Left kidney (tissue), 2 donors: ENCODE measurements around the gene TNFRSF4. TPM values are rescaled to one million over a fixed set of nuclear protein-coding genes. Genes with fewer than 3 reads are reported as not detected.

Experiments used
- DNase-seq: peaks from one replicate; pipeline ENCODE4 v3.0.0-alpha.2; 2013
- polyA plus RNA-seq: library from polyadenylated mRNA; unstranded; fragments of 120-200 nt; gene quantifications from one replicate; pipeline ENCODE4 v1.2.1, GENCODE V29; 2013; ENCODE audit not compliant: insufficient read length

TNFRSF4 gene
- polyA plus RNA-seq, 1 donor: 1.0 TPM

- DNase-seq: no peak
Observed at GRCh38 chr1:1170215-1171091, 43.5 kb downstream of the TNFRSF4 start.

- no peak for DNase-seq
Observed at GRCh38 chr1:1169429-1170214, 44.3 kb downstream of the TNFRSF4 start.

DNA sequence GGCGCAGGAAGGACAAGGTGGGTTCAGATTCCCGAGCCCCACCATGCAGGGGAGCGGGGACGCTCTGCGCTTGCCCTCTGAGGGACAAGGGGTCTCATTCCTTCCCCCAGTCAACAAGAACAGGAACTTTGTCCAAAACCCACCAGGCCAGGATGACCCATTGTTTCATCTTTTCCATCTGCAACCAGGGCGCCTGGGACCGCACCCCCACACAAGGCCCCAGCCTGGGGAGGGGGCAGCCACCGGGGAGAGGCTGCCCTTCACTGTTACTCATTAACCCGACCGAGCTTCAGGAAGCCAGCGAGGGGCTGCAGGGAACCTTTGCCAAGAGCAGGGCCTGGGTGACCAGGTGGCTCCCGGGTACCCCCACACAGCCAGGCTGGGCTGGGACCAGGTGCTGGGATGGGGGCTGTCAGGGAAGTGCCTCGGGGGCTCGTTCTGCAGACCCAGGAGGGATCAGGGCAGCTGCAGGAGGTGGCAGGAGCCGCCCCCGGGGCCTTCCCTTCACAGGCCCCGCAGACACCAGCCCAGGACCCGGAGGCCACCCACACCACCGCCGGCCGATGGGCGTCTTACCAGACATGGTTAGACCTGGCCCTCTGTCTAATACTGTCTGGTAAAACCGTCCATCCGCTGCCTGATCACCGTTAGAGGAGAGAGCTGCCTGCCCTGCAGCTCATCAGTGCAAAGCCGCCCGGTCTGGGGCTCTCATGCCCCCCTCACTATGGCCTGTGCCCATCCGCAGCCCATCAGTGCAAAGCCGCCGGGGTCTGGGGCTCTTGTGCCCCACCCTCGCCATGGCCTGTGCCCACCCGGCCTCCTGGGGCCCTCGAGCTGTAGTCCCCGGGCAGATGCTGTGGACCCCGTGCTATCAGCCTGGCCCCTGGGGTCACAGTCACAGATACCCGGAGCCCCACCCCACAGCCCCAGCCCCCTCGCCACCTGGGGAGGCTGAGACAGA lies 45.2 kb downstream of the TNFRSF4 start:
- DNase-seq: no peak

GRCh38 chr1:1167841-1168450 lies 46.0 kb downstream of the TNFRSF4 start:
- no peak for DNase-seq

DNA sequence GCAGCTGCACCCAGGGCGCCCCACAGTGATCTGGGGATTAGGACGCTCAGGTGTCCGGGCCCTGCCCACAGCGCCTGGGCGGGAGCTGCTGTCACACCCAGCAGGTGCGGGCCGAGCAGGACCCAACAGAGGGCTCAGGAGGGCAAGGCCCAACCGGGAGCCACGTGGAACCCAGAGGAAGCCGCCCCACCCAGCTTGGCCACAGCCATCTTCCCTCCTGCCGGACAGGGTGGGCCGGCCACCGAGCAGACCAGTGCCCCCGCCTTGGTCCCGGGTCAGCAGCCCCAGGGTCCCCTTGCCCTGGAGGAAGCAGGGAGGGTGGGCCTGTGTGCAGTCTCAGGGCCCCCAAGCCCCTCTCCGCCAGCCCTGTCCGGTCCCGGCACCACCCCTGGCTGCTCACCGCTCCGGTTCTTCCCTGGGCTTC lies 46.5 kb downstream of the TNFRSF4 start:
- no peak for DNase-seq

- DNase-seq: no peak
Observed at GRCh38 chr1:1166642-1167397, 47.1 kb downstream of the TNFRSF4 start.

DNA sequence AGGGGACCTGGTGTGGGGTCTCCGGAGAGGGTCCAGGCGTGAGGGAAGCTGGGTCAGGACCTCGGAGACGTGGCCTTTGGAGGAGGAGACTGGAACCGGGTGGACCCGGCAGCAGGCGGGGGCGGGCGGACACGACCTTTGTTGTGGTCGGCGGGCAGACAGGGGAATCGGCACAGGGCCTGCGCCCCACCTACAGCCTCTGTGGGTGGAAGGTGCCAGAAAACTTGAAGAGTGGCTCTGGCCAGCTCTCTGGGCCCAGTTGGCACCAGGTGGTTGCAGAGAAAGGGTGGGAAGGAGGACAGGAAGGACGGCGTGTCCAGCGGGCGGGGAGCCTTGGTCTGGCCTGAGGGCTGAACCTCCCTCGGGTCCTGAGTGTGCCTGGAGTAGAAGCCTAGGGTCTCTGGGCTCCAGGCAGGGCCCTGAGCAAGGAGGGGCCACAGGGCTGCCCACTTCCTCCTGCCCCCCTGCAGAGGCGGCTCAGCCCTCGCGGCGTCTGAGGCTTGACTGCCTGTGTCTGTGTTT lies 48.0 kb downstream of the TNFRSF4 start:
- no peak for DNase-seq

- DNase-seq: no peak
Observed at GRCh38 chr1:1165485-1165884, 48.5 kb downstream of the TNFRSF4 start.

GRCh38 chr1:1164701-1165451 lies 49.1 kb downstream of the TNFRSF4 start:
- DNase-seq: no peak

DNA sequence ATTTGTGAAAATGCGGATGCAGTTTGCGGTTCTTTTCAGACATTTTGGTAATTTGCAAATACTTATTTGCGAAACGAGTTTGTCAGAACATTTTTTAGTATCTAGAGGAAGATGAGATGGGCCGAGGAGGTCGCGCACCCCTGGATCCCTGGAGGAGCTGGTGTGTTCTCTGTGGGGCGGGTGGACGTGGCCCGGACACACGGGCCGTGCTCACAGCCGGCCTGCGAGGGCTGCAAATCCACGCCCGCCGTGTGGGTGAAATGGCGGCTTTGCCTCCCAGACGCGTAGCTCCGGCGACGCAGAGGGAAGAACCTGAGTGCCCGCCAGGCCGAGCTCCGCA lies 49.6 kb downstream of the TNFRSF4 start:
- DNase-seq: no peak

- no peak for DNase-seq
Observed at GRCh38 chr1:1163538-1164070, 50.3 kb downstream of the TNFRSF4 start.

DNA sequence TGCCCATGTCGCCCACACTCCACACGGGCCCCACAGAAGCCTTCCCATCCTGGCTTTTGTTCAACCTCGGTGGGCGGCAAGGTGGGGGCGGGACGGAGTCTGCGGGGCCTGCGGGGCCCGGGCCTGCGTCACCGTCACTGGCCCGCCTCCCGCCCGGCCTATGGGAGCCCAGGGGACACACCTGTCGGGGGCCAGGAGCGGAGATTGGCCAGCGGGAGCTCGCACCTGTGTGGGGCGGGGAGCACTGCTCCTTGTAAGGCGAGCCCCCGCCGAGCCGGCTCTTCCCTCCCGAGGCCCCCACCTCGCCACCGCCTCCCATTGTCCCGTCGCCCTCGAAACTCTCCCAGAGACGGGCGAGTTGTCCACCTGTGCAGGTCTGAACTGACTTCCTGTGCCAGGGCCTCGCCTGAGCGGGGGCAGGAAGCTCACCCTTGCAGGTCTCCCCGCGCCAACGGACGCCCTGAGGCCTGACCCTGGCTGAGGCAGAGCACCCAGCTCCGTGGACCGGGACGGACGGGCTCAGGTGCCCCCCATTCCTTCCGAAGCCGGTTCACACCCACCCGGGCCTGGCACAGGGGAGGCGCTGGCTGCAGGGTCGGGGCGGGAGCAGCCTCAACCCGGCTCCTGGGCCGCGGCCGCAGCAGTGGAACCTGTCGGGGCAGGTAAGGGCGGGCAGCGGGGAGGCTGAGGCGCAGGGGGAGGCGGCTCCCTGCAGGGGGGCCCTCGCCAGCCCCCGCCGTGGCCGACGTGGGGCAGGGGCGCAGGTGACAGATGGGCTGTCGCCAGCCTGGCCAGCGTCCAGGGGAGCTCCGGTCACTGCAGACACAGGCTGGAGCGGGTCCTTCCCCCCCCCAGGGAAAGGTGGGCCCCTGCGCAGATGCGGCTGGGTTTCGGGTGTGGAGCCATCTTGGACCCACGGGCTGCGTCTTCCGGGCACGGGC lies 51.1 kb downstream of the TNFRSF4 start:
- no peak for DNase-seq

DNA sequence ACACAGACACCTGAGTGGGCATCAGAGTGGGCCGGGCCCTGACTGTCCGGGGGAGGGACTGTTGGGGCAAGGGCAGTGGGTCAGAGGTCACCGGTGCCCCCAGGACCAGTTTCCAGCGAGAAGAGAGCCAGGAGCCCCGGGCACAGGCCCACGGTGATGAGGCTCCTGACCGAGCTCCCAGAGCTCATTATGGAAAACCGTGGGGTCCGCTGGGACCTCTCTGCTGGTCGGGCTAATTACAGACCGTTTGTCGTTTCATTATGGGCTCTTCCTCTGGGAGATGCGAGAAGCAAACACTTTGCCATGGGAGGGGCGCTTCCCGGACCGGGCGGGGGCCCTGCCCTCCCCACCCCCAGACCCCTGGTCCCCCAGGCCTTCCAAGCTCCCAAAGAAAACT lies 52.3 kb downstream of the TNFRSF4 start:
- DNase-seq: no peak

Other genes with a start within 250 kb of the TNFRSF4 start
- gene PLEKHN1, start 247.7 kb downstream of the TNFRSF4 start, polyA plus RNA-seq: 0.20 TPM
- gene PERM1, start 232.1 kb downstream of the TNFRSF4 start, polyA plus RNA-seq: 0.12 TPM
- 13.8 TPM for gene HES4, start 214.1 kb downstream of the TNFRSF4 start, polyA plus RNA-seq
- 9.4 TPM for gene ISG15, start 200.7 kb downstream of the TNFRSF4 start, polyA plus RNA-seq
- 223 TPM for gene AGRN, start 194.0 kb downstream of the TNFRSF4 start, polyA plus RNA-seq
- 0.32 TPM for gene RNF223, start 139.8 kb downstream of the TNFRSF4 start, polyA plus RNA-seq
- gene C1orf159, start 98.1 kb downstream of the TNFRSF4 start, polyA plus RNA-seq: 9.4 TPM
- gene TTLL10, start 40.3 kb downstream of the TNFRSF4 start, polyA plus RNA-seq: 0.98 TPM
- gene TNFRSF18, start 7.6 kb downstream of the TNFRSF4 start, polyA plus RNA-seq: 0.38 TPM
- 109 TPM for gene SDF4, start 17.8 kb upstream of the TNFRSF4 start, polyA plus RNA-seq
- gene B3GALT6, start 18.1 kb upstream of the TNFRSF4 start, polyA plus RNA-seq: 19.0 TPM
- 8.2 TPM for gene C1QTNF12, start 32.6 kb upstream of the TNFRSF4 start, polyA plus RNA-seq
- gene UBE2J2, start 59.7 kb upstream of the TNFRSF4 start, polyA plus RNA-seq: 55.7 TPM
- 4.9 TPM for gene SCNN1D, start 66.3 kb upstream of the TNFRSF4 start, polyA plus RNA-seq
- 25.2 TPM for gene ACAP3, start 93.8 kb upstream of the TNFRSF4 start, polyA plus RNA-seq
- gene PUSL1, start 94.4 kb upstream of the TNFRSF4 start, polyA plus RNA-seq: 6.9 TPM
- 119 TPM for gene INTS11, start 110.5 kb upstream of the TNFRSF4 start, polyA plus RNA-seq
- gene CPTP, start 110.6 kb upstream of the TNFRSF4 start, polyA plus RNA-seq: 10.8 TPM
- gene TAS1R3, start 117.1 kb upstream of the TNFRSF4 start, polyA plus RNA-seq: 0.37 TPM
- 22.0 TPM for gene DVL1, start 135.3 kb upstream of the TNFRSF4 start, polyA plus RNA-seq
- gene MXRA8, start 144.4 kb upstream of the TNFRSF4 start, polyA plus RNA-seq: 147 TPM
- 50.6 TPM for gene AURKAIP1, start 161.1 kb upstream of the TNFRSF4 start, polyA plus RNA-seq
- gene CCNL2, start 185.2 kb upstream of the TNFRSF4 start, polyA plus RNA-seq: 353 TPM
- gene MRPL20, start 193.1 kb upstream of the TNFRSF4 start, polyA plus RNA-seq: 111 TPM
- 8.5 TPM for gene ANKRD65, start 207.1 kb upstream of the TNFRSF4 start, polyA plus RNA-seq
- gene VWA1, start 221.5 kb upstream of the TNFRSF4 start, polyA plus RNA-seq: 36.0 TPM
- gene ATAD3C, start 235.5 kb upstream of the TNFRSF4 start, polyA plus RNA-seq: 1.7 TPM